BJ (cell line): Measurements from ENCODE around the gene GZMM. TPM values are rescaled to one million over a fixed set of nuclear protein-coding genes. Genes with fewer than 3 reads are reported as not detected.

Source experiments
- CTCF ChIA-PET: fragments of 350-600 bp; formaldehyde crosslinking; extraction: SDS; loops from one replicate; lab custom pipeline; 2021; ENCODE audit warnings: antibody characterized with exemption, inconsistent platforms; lab: Yijun Ruan, JAX
- POLR2A ChIA-PET: fragments of 300-600 bp; sonication (Branson Sonifier 250); formaldehyde crosslinking; extraction: SDS; loops from one replicate; lab custom pipeline; 2021; ENCODE audit warnings: antibody characterized with exemption; lab: Charles Lee
- DNase-seq: peaks from one replicate; pipeline ENCODE4 v3.0.0-alpha.2; 2011; ENCODE audit warnings: low read depth
- H3K27me3 ChIP-seq: 2 replicates; pipeline ENCODE4 v1.6.0; 2011; ENCODE audit warnings: low read length; ENCODE audit not compliant: control insufficient read depth, insufficient read depth
- H3K36me3 ChIP-seq: 2 replicates; pipeline ENCODE4 v1.5.1; 2011; ENCODE audit warnings: low read length; ENCODE audit not compliant: control insufficient read depth, insufficient read depth
- H3K4me3 ChIP-seq: 2 replicates; pipeline ENCODE4 v1.5.1; 2011; ENCODE audit warnings: low read depth, mild to moderate bottlenecking, control low read depth, low read length
- polyA plus RNA-seq: library from polyadenylated mRNA; depleted of rRNA; stranded (reverse); fragments of >200 nt; gene quantifications from 2 replicates; pipeline ENCODE4 v1.2.3, GENCODE V29; 2011
- TF ChIP-seq, protein P1 (sequence below): IDR thresholded peaks from 2 replicates; pipeline ENCODE4 v1.5.1; 2011; ENCODE audit warnings: low read depth, mild to moderate bottlenecking, control low read depth, inconsistent platforms, low read length, moderate library complexity; ENCODE audit not compliant: insufficient read depth

The GZMM gene
- polyA plus RNA-seq, 1 experiment = not detected

DNA sequence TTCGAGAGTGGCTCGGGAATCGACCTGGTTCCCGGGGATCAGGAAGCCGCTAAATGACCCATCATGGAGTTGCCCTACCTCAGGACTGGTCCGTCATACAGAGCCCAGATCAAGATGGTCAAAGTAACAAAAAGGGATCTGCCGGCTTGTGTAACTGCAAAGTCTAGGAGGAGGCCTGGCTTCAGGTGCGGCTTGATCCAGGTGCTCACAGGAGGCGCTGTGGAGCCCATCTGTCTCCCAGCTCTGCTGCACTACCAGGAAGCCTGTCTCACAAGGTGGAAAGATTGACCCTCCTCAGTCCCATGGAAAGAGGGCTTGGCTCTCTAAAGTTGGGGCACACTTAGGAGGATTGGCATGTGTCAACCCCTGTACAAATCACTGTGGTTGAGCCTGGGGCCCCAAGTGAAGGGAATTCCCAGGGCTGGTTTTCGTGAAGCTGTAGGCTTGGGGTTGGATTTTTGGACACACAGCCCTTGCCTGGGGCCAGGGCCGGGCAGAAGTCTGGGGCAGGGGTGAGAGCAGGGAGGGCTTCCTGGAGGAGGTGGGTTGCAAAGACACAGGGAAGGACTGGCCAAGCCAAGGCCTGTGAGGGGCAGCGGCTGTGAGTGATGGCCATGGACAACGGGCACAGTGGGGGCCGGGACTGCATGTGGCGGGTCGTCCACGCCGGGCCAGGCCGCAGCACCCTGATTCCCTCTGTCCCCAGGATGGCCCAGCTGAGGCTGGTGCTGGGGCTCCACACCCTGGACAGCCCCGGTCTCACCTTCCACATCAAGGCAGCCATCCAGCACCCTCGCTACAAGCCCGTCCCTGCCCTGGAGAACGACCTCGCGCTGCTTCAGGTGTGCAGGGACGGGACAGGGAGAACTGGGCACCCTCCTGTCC, 4.2 kb downstream of the GZMM start:
- TF ChIP-seq, protein P1, sequence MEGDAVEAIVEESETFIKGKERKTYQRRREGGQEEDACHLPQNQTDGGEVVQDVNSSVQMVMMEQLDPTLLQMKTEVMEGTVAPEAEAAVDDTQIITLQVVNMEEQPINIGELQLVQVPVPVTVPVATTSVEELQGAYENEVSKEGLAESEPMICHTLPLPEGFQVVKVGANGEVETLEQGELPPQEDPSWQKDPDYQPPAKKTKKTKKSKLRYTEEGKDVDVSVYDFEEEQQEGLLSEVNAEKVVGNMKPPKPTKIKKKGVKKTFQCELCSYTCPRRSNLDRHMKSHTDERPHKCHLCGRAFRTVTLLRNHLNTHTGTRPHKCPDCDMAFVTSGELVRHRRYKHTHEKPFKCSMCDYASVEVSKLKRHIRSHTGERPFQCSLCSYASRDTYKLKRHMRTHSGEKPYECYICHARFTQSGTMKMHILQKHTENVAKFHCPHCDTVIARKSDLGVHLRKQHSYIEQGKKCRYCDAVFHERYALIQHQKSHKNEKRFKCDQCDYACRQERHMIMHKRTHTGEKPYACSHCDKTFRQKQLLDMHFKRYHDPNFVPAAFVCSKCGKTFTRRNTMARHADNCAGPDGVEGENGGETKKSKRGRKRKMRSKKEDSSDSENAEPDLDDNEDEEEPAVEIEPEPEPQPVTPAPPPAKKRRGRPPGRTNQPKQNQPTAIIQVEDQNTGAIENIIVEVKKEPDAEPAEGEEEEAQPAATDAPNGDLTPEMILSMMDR = no peak
- H3K4me3 ChIP-seq = no peak overlapping the region
- CTCF ChIA-PET = interaction anchor here (1.0 kb wide), 1 partner anchor 298 kb away, joined by 3 read pairs; no protein-coding TSS in a partner anchor

DNA sequence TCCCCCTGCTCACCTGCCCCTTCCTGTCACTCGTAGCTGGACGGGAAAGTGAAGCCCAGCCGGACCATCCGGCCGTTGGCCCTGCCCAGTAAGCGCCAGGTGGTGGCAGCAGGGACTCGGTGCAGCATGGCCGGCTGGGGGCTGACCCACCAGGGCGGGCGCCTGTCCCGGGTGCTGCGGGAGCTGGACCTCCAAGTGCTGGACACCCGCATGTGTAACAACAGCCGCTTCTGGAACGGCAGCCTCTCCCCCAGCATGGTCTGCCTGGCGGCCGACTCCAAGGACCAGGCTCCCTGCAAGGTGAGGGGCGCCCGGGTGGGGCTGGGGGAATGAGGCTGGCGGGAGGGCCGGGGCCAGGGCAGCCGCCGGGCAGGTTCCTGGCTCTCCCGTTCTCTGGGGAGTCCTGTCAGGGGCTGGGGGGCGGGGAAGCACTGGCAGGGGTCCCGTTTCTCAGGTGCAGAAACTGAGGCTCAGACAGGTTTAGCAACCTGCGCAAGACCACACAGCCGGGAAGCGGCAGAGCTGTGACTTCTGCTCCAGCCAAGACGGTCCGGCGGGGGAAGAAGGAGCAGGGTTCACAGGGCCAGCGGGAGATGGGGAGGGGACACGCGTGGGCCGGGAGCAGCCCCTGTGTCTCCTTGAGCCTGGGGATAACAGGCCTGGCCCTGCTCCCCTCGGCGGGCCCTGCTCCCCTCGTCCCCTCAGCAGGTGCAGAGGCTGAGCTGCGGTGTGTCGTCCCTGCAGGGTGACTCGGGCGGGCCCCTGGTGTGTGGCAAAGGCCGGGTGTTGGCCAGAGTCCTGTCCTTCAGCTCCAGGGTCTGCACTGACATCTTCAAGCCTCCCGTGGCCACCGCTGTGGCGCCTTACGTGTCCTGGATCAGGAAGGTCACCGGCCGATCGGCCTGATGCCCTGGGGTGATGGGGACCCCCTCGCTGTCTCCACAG, 5.3 kb downstream of the GZMM start:
- no peaks in the 10 kb centered on the region for H3K36me3 ChIP-seq
- no peak overlapping the region for H3K4me3 ChIP-seq
- TF ChIP-seq, protein P1 = no peak
- no peak for DNase-seq
- no peaks in the 10 kb centered on the region for H3K27me3 ChIP-seq
- POLR2A ChIA-PET = no interaction called here
- CTCF ChIA-PET = interaction anchor here (0.9 to 1.2 kb wide), 2 partner anchors 16 to 42 kb away, joined by 3 read pairs; partner anchors contain the start of gene TPGS1

More for the DNA sequence above, 4.2 kb downstream of the GZMM start:
- Histone ChIP-seq H3K36me3 (no peaks in the 10 kb centered on the region), H3K27me3 (no peaks in the 10 kb centered on the region)
- POLR2A ChIA-PET = no interaction called here
- no peak for DNase-seq

DNA sequence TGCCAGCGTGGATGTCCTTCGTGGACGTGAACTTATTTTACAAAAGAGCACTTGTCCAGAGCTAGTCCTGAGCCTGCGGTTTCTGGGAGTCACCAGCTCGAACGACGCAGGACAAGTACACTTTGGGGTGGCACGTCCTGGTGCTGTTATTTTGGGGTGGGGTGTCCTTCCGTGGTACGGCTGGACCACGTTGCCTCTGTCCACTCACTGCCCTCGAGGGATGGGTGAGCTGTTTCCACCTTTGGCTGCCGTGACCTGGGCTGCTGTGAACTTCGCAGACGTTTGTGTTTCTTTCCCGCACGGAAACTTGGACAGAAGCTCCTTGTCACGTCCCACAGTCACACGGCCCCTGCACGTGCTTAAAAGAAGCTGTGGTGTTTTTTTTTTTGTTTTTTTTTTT, 11.0 kb downstream of the GZMM start:
- ChIA-PET CTCF (interaction anchor here (0.6 to 2.0 kb wide), 3 partner anchors 12 to 22 kb away, joined by 3 to 7 read pairs (median 3); no protein-coding TSS in a partner anchor), POLR2A (no interaction called here)
- Histone ChIP-seq H3K27me3 (no peaks in the 10 kb centered on the region), H3K4me3 (no peak overlapping the region), H3K36me3 (no peaks in the 10 kb centered on the region)
- no peak for DNase-seq
- TF ChIP-seq, protein P1 = no peak

DNA sequence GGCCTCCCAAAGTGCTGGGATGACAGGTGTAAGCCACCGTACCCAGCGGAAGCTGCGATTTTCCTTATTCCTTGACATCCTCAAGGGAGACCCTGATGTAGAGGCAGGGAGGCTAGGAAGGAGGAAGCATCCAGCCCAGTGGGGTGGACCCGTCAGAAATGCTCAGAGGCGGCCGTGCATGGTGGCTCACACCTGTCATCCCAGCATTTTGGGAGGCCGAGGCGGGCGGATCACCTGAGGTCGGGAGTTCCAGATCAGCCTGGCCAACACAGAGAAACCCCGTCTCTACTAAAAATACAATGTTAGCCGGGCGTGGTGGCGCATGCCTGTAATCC, 11.6 kb downstream of the GZMM start:
- H3K27me3 ChIP-seq = no peaks in the 10 kb centered on the region
- POLR2A ChIA-PET = no interaction called here
- no peaks in the 10 kb centered on the region for H3K36me3 ChIP-seq
- H3K4me3 ChIP-seq = no peak overlapping the region
- TF ChIP-seq, protein P1 = no peak
- DNase-seq = no peak
- CTCF ChIA-PET = interaction anchor here (1.1 to 2.0 kb wide), 2 partner anchors 11 to 22 kb away, joined by 3 to 7 read pairs; no protein-coding TSS in a partner anchor
